Activated naive CD8-positive, alpha-beta T cell (primary cell): ENCODE data around the gene EBLN1.
A peak's percentile ranks its signal among the peaks of the same experiment; 100 is the strongest.

Experiments used
- H3K27ac Mint-ChIP-seq: one replicate; pipeline ENCODE4 v1.8.0; 2021; ENCODE audit warnings: mixed read lengths
- H3K27me3 Mint-ChIP-seq: one replicate; pipeline ENCODE4 v1.8.0; 2021; ENCODE audit warnings: mixed read lengths
- H3K36me3 Mint-ChIP-seq: one replicate; pipeline ENCODE4 v1.8.0; 2021; ENCODE audit warnings: mixed read lengths
- H3K4me1 Mint-ChIP-seq: one replicate; pipeline ENCODE4 v1.8.0; 2021; ENCODE audit warnings: low read depth, mixed read lengths
- H3K4me3 Mint-ChIP-seq: one replicate; pipeline ENCODE4 v1.8.0; 2021; ENCODE audit warnings: mild to moderate bottlenecking, mixed read lengths
- H3K9me3 Mint-ChIP-seq: one replicate; pipeline ENCODE4 v1.8.0; 2021; ENCODE audit warnings: low read depth, mixed read lengths

The EBLN1 gene

GRCh38 chr10:22185586-22185985, 32.2 kb downstream of the EBLN1 start:
- H3K27ac Mint-ChIP-seq, result no peak overlapping the region
- no peaks in the 10 kb centered on the region for H3K4me1 Mint-ChIP-seq
- no peaks in the 10 kb centered on the region for H3K9me3 Mint-ChIP-seq
- H3K4me3 Mint-ChIP-seq, result no peak overlapping the region
- peaks cover 3% of the 10 kb centered on the region for H3K36me3 Mint-ChIP-seq
- peaks cover 8% of the 10 kb centered on the region for H3K27me3 Mint-ChIP-seq

GRCh38 chr10:22183771-22184461, 33.9 kb downstream of the EBLN1 start:
- H3K4me1 Mint-ChIP-seq, result no peaks in the 10 kb centered on the region
- peaks cover 11% of the 10 kb centered on the region for H3K27me3 Mint-ChIP-seq
- H3K27ac Mint-ChIP-seq, result no peak overlapping the region
- H3K36me3 Mint-ChIP-seq, result peaks cover 6% of the 10 kb centered on the region
- H3K9me3 Mint-ChIP-seq, result peaks cover 3% of the 10 kb centered on the region
- H3K4me3 Mint-ChIP-seq, result no peak overlapping the region

GRCh38 chr10:22180724-22181123, 37.1 kb downstream of the EBLN1 start:
- Mint-ChIP-seq H3K27ac (no peak overlapping the region), H3K4me1 (no peaks in the 10 kb centered on the region), H3K27me3 (peaks cover 12% of the 10 kb centered on the region), H3K4me3 (no peak overlapping the region), H3K9me3 (peaks cover 3% of the 10 kb centered on the region), H3K36me3 (peaks cover 6% of the 10 kb centered on the region)

- Mint-ChIP-seq H3K4me1 (peaks cover 2% of the 10 kb centered on the region), H3K27me3 (peaks cover 14% of the 10 kb centered on the region), H3K9me3 (peaks cover 3% of the 10 kb centered on the region), H3K4me3 (no peak overlapping the region), H3K27ac (no peak overlapping the region), H3K36me3 (no peaks in the 10 kb centered on the region)
These were observed 43.4 kb downstream of the EBLN1 start for GRCh38 chr10:22174442-22174841.

GRCh38 chr10:22171131-22171530, 46.7 kb downstream of the EBLN1 start:
- Mint-ChIP-seq H3K27ac (no peak overlapping the region), H3K27me3 (peaks cover 12% of the 10 kb centered on the region), H3K9me3 (peaks cover 4% of the 10 kb centered on the region), H3K4me3 (no peak overlapping the region), H3K36me3 (no peaks in the 10 kb centered on the region), H3K4me1 (peaks cover 9% of the 10 kb centered on the region)

- no peak overlapping the region for H3K27ac Mint-ChIP-seq
- no peaks in the 10 kb centered on the region for H3K36me3 Mint-ChIP-seq
- peaks cover 12% of the 10 kb centered on the region for H3K27me3 Mint-ChIP-seq
- H3K9me3 Mint-ChIP-seq, result peaks cover 4% of the 10 kb centered on the region
- H3K4me3 Mint-ChIP-seq, result no peak overlapping the region
- peaks cover 9% of the 10 kb centered on the region for H3K4me1 Mint-ChIP-seq
These were observed 47.2 kb downstream of the EBLN1 start for GRCh38 chr10:22170582-22170981.

GRCh38 chr10:22159979-22160378, 57.8 kb downstream of the EBLN1 start:
- no peaks in the 10 kb centered on the region for H3K9me3 Mint-ChIP-seq
- no peak overlapping the region for H3K4me3 Mint-ChIP-seq
- no peaks in the 10 kb centered on the region for H3K36me3 Mint-ChIP-seq
- no peak overlapping the region for H3K27ac Mint-ChIP-seq
- H3K4me1 Mint-ChIP-seq, result peaks cover 10% of the 10 kb centered on the region
- no peaks in the 10 kb centered on the region for H3K27me3 Mint-ChIP-seq

- Mint-ChIP-seq H3K27me3 (no peaks in the 10 kb centered on the region), H3K4me3 (peak overlapping the region; percentile 36), H3K36me3 (no peaks in the 10 kb centered on the region), H3K27ac (peak overlapping the region; percentile 68), H3K9me3 (no peaks in the 10 kb centered on the region), H3K4me1 (peaks cover 10% of the 10 kb centered on the region)
These were observed 58.6 kb downstream of the EBLN1 start for GRCh38 chr10:22159180-22159579.
